Heart left ventricle (tissue), 13 donors: ENCODE results near the gene PRR19.

Source experiments
- POLR2A ChIP-seq, 2 donors: fragments of 450-650 bp; IDR thresholded peaks; one replicate each; pipeline ENCODE4 v1.6.1; 2017; ENCODE audit warnings: antibody characterized with exemption in 2 of 2, mild to moderate bottlenecking in 2 of 2, moderate library complexity in 2 of 2
- TF ChIP-seq, protein P1 (sequence below), 12 donors: fragments of 200-600 bp; sonication (generic) in 4 of 12; IDR thresholded peaks; one replicate each; pipeline versions ENCODE4 v1.5.0 to v1.8.0; 2018 to 2022; ENCODE audit warnings: antibody characterized with exemption in 12 of 12, mild to moderate bottlenecking in 5 of 12
- donor health status: ischemic (EF 13 %, LVEDD 7.1; RV severe dilation, severe dysfunction).
- donor health status: DM: no; HTN: yes; CAD: no.
- donor health status: DM: no; HTN: no; CAD: no.
- donor health status: ischemic (EF 25% LVEDD 6.9; RV normal size, moderate dysfunction).
- donor health status: ischemic (EF 25% LVEDD 5.7; RV mildly dilated, moderate dysfunction).
- donor health status: ischemic (EF 35%, LVEDD 5.7; RV mildly dilated, moderate dysfunction).
- donor health status: nonischemic (EF 11% LVEDD 7.7; RV severe dilation, severe dysfunction).
- donor health status: DM: yes; HTN: yes; CAD: no.
- donor health status: PGD.
- donor health status: ischemic (EF 29% LVEDD 5.4; RV normal size, mild dysfunction).
- donor health status: nonischemic (EF 23%, LVEDD 6.1; RV moderate dilation, normal function).

- TF ChIP-seq, protein P1, sequence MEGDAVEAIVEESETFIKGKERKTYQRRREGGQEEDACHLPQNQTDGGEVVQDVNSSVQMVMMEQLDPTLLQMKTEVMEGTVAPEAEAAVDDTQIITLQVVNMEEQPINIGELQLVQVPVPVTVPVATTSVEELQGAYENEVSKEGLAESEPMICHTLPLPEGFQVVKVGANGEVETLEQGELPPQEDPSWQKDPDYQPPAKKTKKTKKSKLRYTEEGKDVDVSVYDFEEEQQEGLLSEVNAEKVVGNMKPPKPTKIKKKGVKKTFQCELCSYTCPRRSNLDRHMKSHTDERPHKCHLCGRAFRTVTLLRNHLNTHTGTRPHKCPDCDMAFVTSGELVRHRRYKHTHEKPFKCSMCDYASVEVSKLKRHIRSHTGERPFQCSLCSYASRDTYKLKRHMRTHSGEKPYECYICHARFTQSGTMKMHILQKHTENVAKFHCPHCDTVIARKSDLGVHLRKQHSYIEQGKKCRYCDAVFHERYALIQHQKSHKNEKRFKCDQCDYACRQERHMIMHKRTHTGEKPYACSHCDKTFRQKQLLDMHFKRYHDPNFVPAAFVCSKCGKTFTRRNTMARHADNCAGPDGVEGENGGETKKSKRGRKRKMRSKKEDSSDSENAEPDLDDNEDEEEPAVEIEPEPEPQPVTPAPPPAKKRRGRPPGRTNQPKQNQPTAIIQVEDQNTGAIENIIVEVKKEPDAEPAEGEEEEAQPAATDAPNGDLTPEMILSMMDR (IDR thresholded peaks at IDR 0.05): no peak
- TF ChIP-seq POLR2A (IDR thresholded peaks at IDR 0.05): no peak
Measured at GRCh38 chr19:42323852-42324654, 22.1 kb downstream of the PRR19 start.
